Nephron (organoid): ENCODE data around the gene CCBE1.

Experiments used
- H3K27ac Mint-ChIP-seq, 3 experiments: 2 replicates each; pipeline ENCODE4 v1.8.0; 2020; ENCODE audit warnings: mixed read lengths in 3 of 3, mild to moderate bottlenecking in 2 of 3, moderate library complexity in 1 of 3
- H3K27me3 Mint-ChIP-seq: 2 replicates; pipeline ENCODE4 v1.8.0; 2021; ENCODE audit warnings: low read depth, mild to moderate bottlenecking, moderate library complexity, mixed read lengths
- H3K36me3 Mint-ChIP-seq: 2 replicates; pipeline ENCODE4 v1.8.0; 2020; ENCODE audit warnings: low read depth, mixed read lengths
- H3K4me1 Mint-ChIP-seq: 2 replicates; pipeline ENCODE4 v1.8.0; 2020; ENCODE audit warnings: mixed read lengths
- H3K4me3 Mint-ChIP-seq, 3 experiments: 2 replicates each; pipeline ENCODE4 v1.8.0; 2020; ENCODE audit warnings: mild to moderate bottlenecking in 3 of 3, mixed read lengths in 3 of 3, moderate library complexity in 2 of 3
- H3K9me3 Mint-ChIP-seq: 2 replicates; pipeline ENCODE4 v1.8.0; 2020; ENCODE audit warnings: mixed read lengths
- CTCF ChIP-seq, 3 experiments: fragments of 200-600 bp; sonication (generic); IDR thresholded peaks; one replicate each; pipeline ENCODE4 v1.5.0; 2021; ENCODE audit warnings: antibody characterized with exemption in 3 of 3; ENCODE audit not compliant: unreplicated experiment in 3 of 3

CCBE1 gene

GRCh38 chr18:59484131-59484530, 213.1 kb downstream of the CCBE1 start:
- TF ChIP-seq CTCF (IDR thresholded peaks at IDR 0.05; ENCODE audit: unreplicated experiment in 3 of 3): no peak
- Mint-ChIP-seq H3K4me3 (no peak overlapping the region), H3K27ac (peak overlapping the region; percentile 70 to 86 (median 73)), H3K36me3 (no peaks in the 10 kb centered on the region), H3K9me3 (no peaks in the 10 kb centered on the region), H3K27me3 (no peaks in the 10 kb centered on the region), H3K4me1 (peaks cover 43% of the 10 kb centered on the region)

GRCh38 chr18:59481436-59481835, 215.8 kb downstream of the CCBE1 start:
- H3K9me3 Mint-ChIP-seq: no peaks in the 10 kb centered on the region
- H3K27ac Mint-ChIP-seq: peak overlapping the region in 1 of 3 experiments; percentile 48
- H3K4me1 Mint-ChIP-seq: peaks cover 44% of the 10 kb centered on the region
- no peaks in the 10 kb centered on the region for H3K36me3 Mint-ChIP-seq
- H3K27me3 Mint-ChIP-seq: no peaks in the 10 kb centered on the region
- no peak overlapping the region for H3K4me3 Mint-ChIP-seq
- TF ChIP-seq CTCF (IDR thresholded peaks at IDR 0.05; ENCODE audit: unreplicated experiment in 3 of 3): no peak

GRCh38 chr18:59479776-59480175, 217.4 kb downstream of the CCBE1 start:
- Mint-ChIP-seq H3K9me3 (peaks cover 6% of the 10 kb centered on the region), H3K27me3 (no peaks in the 10 kb centered on the region), H3K27ac (peak overlapping the region; percentile 11 to 82 (median 27)), H3K4me3 (no peak overlapping the region), H3K4me1 (peaks cover 31% of the 10 kb centered on the region), H3K36me3 (peaks cover 11% of the 10 kb centered on the region)
- no peak for TF ChIP-seq CTCF (IDR thresholded peaks at IDR 0.05; ENCODE audit: unreplicated experiment in 3 of 3)

GRCh38 chr18:59478591-59478990, 218.6 kb downstream of the CCBE1 start:
- peaks cover 19% of the 10 kb centered on the region for H3K4me1 Mint-ChIP-seq
- H3K27me3 Mint-ChIP-seq: no peaks in the 10 kb centered on the region
- H3K9me3 Mint-ChIP-seq: peaks cover 7% of the 10 kb centered on the region
- peak overlapping the region in 2 of 3 experiments; percentile 43 to 82 for H3K27ac Mint-ChIP-seq
- peaks cover 22% of the 10 kb centered on the region for H3K36me3 Mint-ChIP-seq
- TF ChIP-seq CTCF (IDR thresholded peaks at IDR 0.05; ENCODE audit: unreplicated experiment in 3 of 3): no peak
- no peak overlapping the region for H3K4me3 Mint-ChIP-seq

GRCh38 chr18:59477849-59478248, 219.4 kb downstream of the CCBE1 start:
- Mint-ChIP-seq H3K9me3 (peaks cover 7% of the 10 kb centered on the region), H3K4me3 (no peak overlapping the region), H3K27me3 (no peaks in the 10 kb centered on the region), H3K36me3 (peaks cover 26% of the 10 kb centered on the region), H3K4me1 (peaks cover 19% of the 10 kb centered on the region), H3K27ac (no peak overlapping the region)
- no peak for TF ChIP-seq CTCF (IDR thresholded peaks at IDR 0.05; ENCODE audit: unreplicated experiment in 3 of 3)

- Mint-ChIP-seq H3K27ac (peak overlapping the region; percentile 5 to 23 (median 6)), H3K9me3 (peaks cover 7% of the 10 kb centered on the region), H3K36me3 (peaks cover 65% of the 10 kb centered on the region), H3K4me1 (peaks cover 14% of the 10 kb centered on the region), H3K27me3 (peaks cover 7% of the 10 kb centered on the region), H3K4me3 (no peak overlapping the region)
- no peak for TF ChIP-seq CTCF (IDR thresholded peaks at IDR 0.05; ENCODE audit: unreplicated experiment in 3 of 3)
Measured at GRCh38 chr18:59470561-59471121, 226.6 kb downstream of the CCBE1 start.
